Ascending aorta (tissue), 2 donors: ENCODE measurements around the gene CCDC13. TPM values are rescaled to one million over a fixed set of nuclear protein-coding genes. Genes with fewer than 3 reads are reported as not detected.

Source experiments
- DNase-seq, 2 donors: peaks; one replicate each; pipeline ENCODE4 v3.0.0-alpha.2; 2019; ENCODE audit warnings: low spot score in 2 of 2
- H3K27ac ChIP-seq, 2 donors: fragments of 200-600 bp; sonication (generic); one replicate each; pipeline ENCODE4 v1.5.1; 2016 to 2017; ENCODE audit warnings: mild to moderate bottlenecking in 1 of 2
- H3K27me3 ChIP-seq: fragments of 200-600 bp; sonication (generic); one replicate; pipeline ENCODE4 v1.5.1; 2017
- H3K36me3 ChIP-seq, 2 donors: fragments of 200-600 bp; sonication (generic); one replicate each; pipeline ENCODE4 v1.5.1; 2016
- H3K4me1 ChIP-seq, 2 donors: fragments of 200-600 bp; sonication (generic); one replicate each; pipeline ENCODE4 v1.5.1; 2016 to 2017; ENCODE audit warnings: mild to moderate bottlenecking in 1 of 2
- H3K4me3 ChIP-seq, 2 donors: fragments of 200-600 bp; sonication (generic); one replicate each; pipeline ENCODE4 v1.5.1; 2016 to 2017; ENCODE audit warnings: mild to moderate bottlenecking in 1 of 2
- H3K9me3 ChIP-seq, 2 donors: fragments of 200-600 bp; sonication (generic); one replicate each; pipeline ENCODE4 v1.5.1; 2016
- intact Hi-C: fragments of 100-400 bp; cut with DNase I; formaldehyde crosslinking; loops from one replicate; pipeline ENCODE4 v1.15.1; 2023
- total RNA-seq: library from RNA; depleted of rRNA; stranded (reverse); fragments of >200 nt; gene quantifications from one replicate; pipeline ENCODE4 v1.1.0, GENCODE V29; 2016
- TF ChIP-seq, protein P1 (sequence below), 3 experiments: fragments of 200-600 bp in 2 of 3; fragments of 450-650 bp in 1 of 3; sonication (generic) in 2 of 3; IDR thresholded peaks; one replicate each; pipeline ENCODE4 v1.5.1; 2016 to 2019; ENCODE audit warnings: antibody characterized with exemption in 3 of 3, mild to moderate bottlenecking in 1 of 3, moderate library complexity in 1 of 3

CCDC13 gene
- total RNA-seq, 1 donor from 2014 or later: 2.1 TPM

DNA sequence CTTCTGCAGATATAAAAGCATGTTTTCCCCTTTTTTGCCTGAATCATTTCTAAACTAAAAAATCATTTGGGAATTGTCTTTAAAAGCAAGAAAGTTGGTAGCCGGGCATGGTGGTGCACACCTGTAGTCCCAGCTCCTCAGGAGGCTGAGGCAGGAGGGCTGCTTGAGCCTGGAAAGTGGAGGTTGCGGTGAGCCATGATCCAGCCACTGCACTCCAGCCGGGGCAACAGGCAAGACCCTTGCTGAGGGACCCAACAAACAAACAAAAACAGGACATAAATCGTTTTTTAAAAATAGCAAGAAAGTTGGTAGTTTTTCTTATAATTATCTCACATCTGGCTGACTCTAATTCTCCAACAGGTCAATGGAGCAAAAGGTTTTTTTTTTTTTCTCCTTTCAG, 28.7 kb upstream of the CCDC13 start:
- TF ChIP-seq, protein P1, sequence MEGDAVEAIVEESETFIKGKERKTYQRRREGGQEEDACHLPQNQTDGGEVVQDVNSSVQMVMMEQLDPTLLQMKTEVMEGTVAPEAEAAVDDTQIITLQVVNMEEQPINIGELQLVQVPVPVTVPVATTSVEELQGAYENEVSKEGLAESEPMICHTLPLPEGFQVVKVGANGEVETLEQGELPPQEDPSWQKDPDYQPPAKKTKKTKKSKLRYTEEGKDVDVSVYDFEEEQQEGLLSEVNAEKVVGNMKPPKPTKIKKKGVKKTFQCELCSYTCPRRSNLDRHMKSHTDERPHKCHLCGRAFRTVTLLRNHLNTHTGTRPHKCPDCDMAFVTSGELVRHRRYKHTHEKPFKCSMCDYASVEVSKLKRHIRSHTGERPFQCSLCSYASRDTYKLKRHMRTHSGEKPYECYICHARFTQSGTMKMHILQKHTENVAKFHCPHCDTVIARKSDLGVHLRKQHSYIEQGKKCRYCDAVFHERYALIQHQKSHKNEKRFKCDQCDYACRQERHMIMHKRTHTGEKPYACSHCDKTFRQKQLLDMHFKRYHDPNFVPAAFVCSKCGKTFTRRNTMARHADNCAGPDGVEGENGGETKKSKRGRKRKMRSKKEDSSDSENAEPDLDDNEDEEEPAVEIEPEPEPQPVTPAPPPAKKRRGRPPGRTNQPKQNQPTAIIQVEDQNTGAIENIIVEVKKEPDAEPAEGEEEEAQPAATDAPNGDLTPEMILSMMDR (IDR thresholded peaks at IDR 0.05): no peak
- Histone ChIP-seq H3K27ac (no peak overlapping the region), H3K4me3 (no peak overlapping the region), H3K27me3 (no peaks in the 10 kb centered on the region), H3K36me3 (no peaks in the 10 kb centered on the region), H3K4me1 (peaks cover 0 to 34% of the 10 kb centered on the region in 2 donors), H3K9me3 (no peaks in the 10 kb centered on the region)
- no peak for DNase-seq
- intact Hi-C loops: no loop called here

DNA sequence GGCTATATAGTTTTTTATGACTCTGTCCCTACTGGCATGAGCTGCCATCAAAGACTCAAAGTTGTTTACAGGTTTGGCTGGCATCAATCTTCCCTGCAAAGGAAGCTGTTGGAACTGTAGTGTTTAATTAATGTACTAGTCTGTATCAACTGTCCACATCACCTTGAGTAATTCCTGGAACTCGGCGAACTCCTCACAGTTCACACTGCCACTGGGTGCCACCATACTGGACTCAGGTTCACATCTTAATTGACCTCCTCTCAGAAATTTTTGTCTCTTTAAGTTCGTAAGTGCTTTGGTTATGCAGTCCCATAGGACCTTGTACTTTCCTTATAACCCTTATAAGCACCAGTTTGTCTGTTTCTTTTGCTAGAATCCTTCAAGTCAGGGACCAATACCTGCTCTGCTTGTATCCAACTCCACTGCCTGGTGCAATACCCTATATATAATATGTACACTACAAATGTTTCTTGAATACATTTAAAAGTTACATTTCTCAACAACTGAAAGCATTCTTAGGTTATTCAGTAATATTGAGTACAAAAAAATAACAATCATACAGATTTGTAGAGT, 28.1 kb upstream of the CCDC13 start:
- Histone ChIP-seq H3K27me3 (no peaks in the 10 kb centered on the region), H3K36me3 (no peaks in the 10 kb centered on the region), H3K27ac (no peak overlapping the region), H3K9me3 (no peaks in the 10 kb centered on the region), H3K4me3 (no peak overlapping the region), H3K4me1 (peaks cover 0 to 34% of the 10 kb centered on the region in 2 donors)
- intact Hi-C loops: no loop called here
- TF ChIP-seq, protein P1 (IDR thresholded peaks at IDR 0.05): no peak
- no peak for DNase-seq

DNA sequence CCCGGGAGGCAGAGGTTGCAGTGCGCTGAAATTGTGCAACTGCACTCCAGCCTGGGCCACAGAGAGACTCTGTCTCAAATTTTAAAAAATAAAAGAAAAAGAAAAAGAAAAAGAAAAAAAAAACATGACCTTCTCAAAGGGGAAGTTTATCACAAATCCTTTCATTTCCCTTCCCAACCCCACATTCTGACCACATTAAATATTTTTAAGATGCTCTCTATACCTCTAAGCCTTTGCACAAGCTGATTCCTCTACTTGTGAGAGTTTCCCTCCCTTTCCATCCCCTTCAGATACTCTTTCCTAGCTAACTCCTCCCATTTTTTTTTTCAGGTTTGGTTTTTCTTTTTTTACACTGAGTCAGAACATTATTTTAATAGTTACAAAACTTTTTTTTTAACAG, 27.2 kb upstream of the CCDC13 start:
- TF ChIP-seq, protein P1 (IDR thresholded peaks at IDR 0.05): no peak
- no peaks in the 10 kb centered on the region for H3K36me3 ChIP-seq
- no peak for DNase-seq
- H3K27me3 ChIP-seq: no peaks in the 10 kb centered on the region
- H3K4me1 ChIP-seq: peaks cover 0 to 33% of the 10 kb centered on the region in 2 donors
- intact Hi-C loops: no loop called here
- no peak overlapping the region for H3K4me3 ChIP-seq
- no peaks in the 10 kb centered on the region for H3K9me3 ChIP-seq
- no peak overlapping the region for H3K27ac ChIP-seq

DNA sequence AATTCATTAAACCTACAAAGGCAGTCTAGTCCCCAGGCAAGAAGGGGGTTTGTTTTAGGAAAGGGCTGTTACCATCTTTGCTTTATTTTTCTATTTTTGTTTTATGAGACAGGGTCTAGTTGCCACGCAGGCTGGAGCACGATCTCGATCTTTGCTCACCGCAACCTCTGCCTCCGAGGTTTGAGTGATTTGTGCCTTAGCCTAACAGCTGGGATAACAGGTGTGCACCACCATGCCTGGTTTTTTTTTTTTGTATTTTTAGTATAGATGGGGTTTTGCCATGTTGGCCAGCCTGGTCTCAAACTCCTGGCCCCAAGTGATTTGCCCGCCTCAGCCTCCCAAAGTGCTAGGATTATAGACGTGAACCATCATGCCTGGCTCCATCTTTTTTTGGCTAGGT, 26.3 kb upstream of the CCDC13 start:
- no peak overlapping the region for H3K4me3 ChIP-seq
- peaks cover 0 to 30% of the 10 kb centered on the region in 2 donors for H3K4me1 ChIP-seq
- H3K9me3 ChIP-seq: no peaks in the 10 kb centered on the region
- TF ChIP-seq, protein P1 (IDR thresholded peaks at IDR 0.05): no peak
- no peaks in the 10 kb centered on the region for H3K36me3 ChIP-seq
- no peak for DNase-seq
- intact Hi-C loops: no loop called here
- H3K27me3 ChIP-seq: no peaks in the 10 kb centered on the region
- no peak overlapping the region for H3K27ac ChIP-seq

DNA sequence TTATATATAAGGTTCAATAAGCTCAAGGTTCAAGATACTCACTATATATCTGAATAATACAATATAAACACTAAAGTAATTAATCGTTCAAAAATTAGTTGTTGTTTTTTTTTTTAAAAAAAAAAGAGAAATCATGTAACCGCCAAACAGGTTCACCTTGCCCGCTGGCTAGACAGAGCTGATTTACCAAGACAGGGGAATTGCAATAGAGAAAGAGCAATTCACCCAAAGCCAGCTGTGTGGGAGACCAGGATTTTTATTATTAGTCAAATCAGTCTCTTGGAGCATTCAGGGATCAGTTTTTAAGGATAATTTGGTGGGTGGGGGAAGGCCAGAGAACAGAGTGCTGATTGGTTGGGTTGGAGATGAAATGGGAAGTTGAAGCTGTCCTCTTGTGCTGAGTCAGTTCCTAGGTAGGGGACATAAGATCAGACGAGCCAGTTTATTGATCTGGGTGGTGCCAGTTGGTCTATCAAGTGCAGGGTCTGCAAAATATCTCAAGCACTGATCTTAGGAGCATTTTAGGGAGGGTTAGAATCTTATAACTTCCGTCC, 23.4 kb upstream of the CCDC13 start:
- no peak overlapping the region for H3K27ac ChIP-seq
- peaks cover 0 to 10% of the 10 kb centered on the region in 2 donors for H3K4me1 ChIP-seq
- TF ChIP-seq, protein P1 (IDR thresholded peaks at IDR 0.05): no peak
- intact Hi-C loops: no loop called here
- peaks cover 9 to 15% of the 10 kb centered on the region in 2 donors for H3K36me3 ChIP-seq
- H3K27me3 ChIP-seq: no peaks in the 10 kb centered on the region
- no peak overlapping the region for H3K4me3 ChIP-seq
- no peak for DNase-seq
- no peaks in the 10 kb centered on the region for H3K9me3 ChIP-seq
